Measurements from ENCODE around the gene RANBP10. TPM values are rescaled to one million over a fixed set of nuclear protein-coding genes. Genes with fewer than 3 reads are reported as not detected.

Gene RANBP10
- total and polyA plus RNA-seq, 2 of the 8 experiments (the other 6 are each of a cell fraction or from before 2014, with no cell fraction given) = 14.2 to 16.8 TPM

DNA sequence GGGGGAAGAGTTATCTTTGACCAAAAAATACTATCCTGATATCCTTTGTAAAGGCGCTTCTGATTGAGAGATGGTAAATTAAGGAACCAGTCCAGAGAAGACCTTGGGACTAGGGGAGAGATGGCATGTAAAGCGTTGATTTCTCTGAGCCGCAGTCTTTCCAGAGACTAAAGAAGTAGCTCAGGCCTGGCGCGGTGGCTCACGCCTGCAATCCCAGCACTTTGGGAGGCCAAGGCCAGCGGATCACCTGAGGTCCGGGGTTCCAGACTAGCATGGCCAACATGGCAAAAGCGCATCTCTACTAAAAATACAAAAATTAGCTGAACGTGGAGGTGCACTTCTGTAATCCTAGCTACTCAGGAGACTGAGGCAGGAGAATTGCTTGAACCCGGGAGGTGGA lies 41.8 kb upstream of the RANBP10 start:
- peaks cover 6 to 25% (median 14%) of the 10 kb centered on the region in 4 experiments for H3K4me1 ChIP-seq (replicated peaks in 1 of 4; ENCODE audit: control insufficient read depth in 3 of 4, insufficient read depth in 4 of 4, low read length in 3 of 4)
- peak overlapping the region; percentile 91 to 95 (median 93) for H3K4me3 ChIP-seq (ENCODE audit: extremely low read depth in 1 of 4, insufficient read depth in 2 of 4, low read depth in 3 of 4, low read length in 4 of 4)
- peaks cover 14% of the 10 kb centered on the region for H3K79me1 ChIP-seq (ENCODE audit: low read depth, low read length)
- no peak overlapping the region for H3K56ac ChIP-seq (replicated peaks; ENCODE audit: insufficient read length, low read depth, low read length)
- H3K14ac ChIP-seq (ENCODE audit: insufficient read length) = no peak overlapping the region
- 96% methylated on average over 11 of the region's 11 CpGs; no CpG with 5 or more reads in 1 of the 2 experiments for WGBS, 2 experiments (ENCODE audit: extremely low coverage in 1 of 2, insufficient coverage in 1 of 2, insufficient read length in 1 of 2, insufficient replicate concordance in 2 of 2, low coverage in 1 of 2, low lambda C conversion rate in 2 of 2, missing lambda C conversion rate in 1 of 2)
- no peak overlapping the region for H4K5ac ChIP-seq (ENCODE audit: insufficient read length, low read depth, low read length)
- ChIA-PET POLR2A (ENCODE audit: partially characterized antibody) (interaction anchor here (0.6 to 11.7 kb wide), 12 partner anchors 9 to 1049 kb away, joined by 3 to 100 read pairs (median 4); partner anchors contain the start of gene EDC4), CTCF (ENCODE audit: partially characterized antibody) (interaction anchor here (1.6 to 10.2 kb wide), 5 partner anchors 10 to 94 kb away, joined by 4 to 123 read pairs (median 7); partner anchors contain the start of gene NRN1L)
- H3K27ac ChIP-seq (ENCODE audit: low read depth, low read length) = no peak overlapping the region
- peaks cover 17 to 27% of the 10 kb centered on the region in 2 experiments for H4K20me1 ChIP-seq (replicated peaks in 1 of 2; ENCODE audit: control insufficient read depth in 1 of 2, insufficient read depth in 2 of 2, low read length in 2 of 2)
- H3K4ac ChIP-seq (replicated peaks; ENCODE audit: insufficient read length, low read depth, low read length) = no peak overlapping the region
- no peak overlapping the region; the same call in 1 of the 2 replicates for H2BK5ac ChIP-seq (ENCODE audit: low read depth, low read length)
- H2BK120ac ChIP-seq (replicated peaks; ENCODE audit: low read depth, low read length) = no peak overlapping the region
- H4K91ac ChIP-seq (replicated peaks; ENCODE audit: insufficient read length, low read length) = no peak overlapping the region
- no peak for FAIRE-seq
- H3K4me2 ChIP-seq (ENCODE audit: insufficient read depth in 1 of 2, low read depth in 2 of 2, low read length in 2 of 2) = peak overlapping the region; percentile 75 to 86
- H2BK15ac ChIP-seq (ENCODE audit: low read length) = no peak overlapping the region
- H3K9me3 ChIP-seq (ENCODE audit: insufficient read depth in 2 of 2, low read depth in 1 of 2, low read length in 1 of 2) = no peaks in the 10 kb centered on the region
- H3K23ac ChIP-seq (ENCODE audit: insufficient read length) = no peak overlapping the region
- H4K8ac ChIP-seq (ENCODE audit: extremely low read depth, insufficient read depth, low read length) = 0 out of 2 replicates have a peak overlapping the region, but pooled peaks have one; percentile 11
- H3K9ac ChIP-seq (replicated peaks in 1 of 4; ENCODE audit: extremely low read depth in 1 of 4, low read depth in 3 of 4, low read length in 3 of 4) = peak overlapping the region in 3 of 4 experiments; percentile 78 to 96 (median 93); a peak in 5 of 7 replicates
- TF ChIP-seq, protein P1, sequence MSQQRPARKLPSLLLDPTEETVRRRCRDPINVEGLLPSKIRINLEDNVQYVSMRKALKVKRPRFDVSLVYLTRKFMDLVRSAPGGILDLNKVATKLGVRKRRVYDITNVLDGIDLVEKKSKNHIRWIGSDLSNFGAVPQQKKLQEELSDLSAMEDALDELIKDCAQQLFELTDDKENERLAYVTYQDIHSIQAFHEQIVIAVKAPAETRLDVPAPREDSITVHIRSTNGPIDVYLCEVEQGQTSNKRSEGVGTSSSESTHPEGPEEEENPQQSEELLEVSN (IDR thresholded peaks at IDR 0.05) = no peak
- no peak for TF ChIP-seq RAD21 (IDR thresholded peaks at IDR 0.05 in 1 of 2, conservative IDR thresholded peaks at IDR 0.05 in 1 of 2; ENCODE audit: low read depth in 2 of 2, low read length in 2 of 2)
- no peak overlapping the region for H2BK20ac ChIP-seq (ENCODE audit: low read length)
- peaks cover 0 to 4% (median 0%) of the 10 kb centered on the region in 4 experiments; a peak in 2 of 8 replicates for H3K36me3 ChIP-seq (ENCODE audit: control insufficient read depth in 2 of 4, insufficient read depth in 4 of 4, low read length in 3 of 4)
- no peak overlapping the region for H2BK12ac ChIP-seq (ENCODE audit: low read depth, low read length)
- H3K18ac ChIP-seq (ENCODE audit: extremely low read depth, low read length) = no peak overlapping the region
- H2AFZ ChIP-seq (ENCODE audit: low read length) = no peak overlapping the region
- H3K27me3 ChIP-seq (replicated peaks in 1 of 4; ENCODE audit: control insufficient read depth in 3 of 4, extremely low read depth in 1 of 4, insufficient read depth in 3 of 4, low read length in 3 of 4) = no peaks in the 10 kb centered on the region
- H3K79me2 ChIP-seq (ENCODE audit: control insufficient read depth in 1 of 2, insufficient read depth in 2 of 2, low read length in 2 of 2) = peaks cover 18 to 80% of the 10 kb centered on the region in 2 experiments
- peaks cover 13% of the 10 kb centered on the region for H3K23me2 ChIP-seq (ENCODE audit: low read depth, low read length)
- no peak overlapping the region for H2AK5ac ChIP-seq (ENCODE audit: low read depth, low read length)
- DNase-seq (ENCODE audit: low read depth in 1 of 2, low spot score in 2 of 2) = no peak
